Activated CD8-positive, alpha-beta T cell treated with anti-CD3 and anti-CD28 coated beads for 36 hours (primary cell): ENCODE measurements around the gene IKZF3. TPM values are rescaled to one million over a fixed set of nuclear protein-coding genes. Genes with fewer than 3 reads are reported as not detected.
"Not testable (repeated sequence)": the region's sequence is repeated elsewhere in the genome, so short reads cannot be mapped to it uniquely, and the experiment has no call there.

Experiments used
- ATAC-seq: fragments of 200-7000 bp; cut with Tn5 transposase; one replicate; pipeline ENCODE4 v1.10.0; 2021; ENCODE audit warnings: mild to moderate bottlenecking, moderate library complexity
- CTCF ChIA-PET: fragments of 350-600 bp; sonication (Branson Sonifier 250); formaldehyde crosslinking; loops from one replicate; lab custom pipeline; 2021; ENCODE audit warnings: antibody characterized with exemption; lab: Charles Lee
- POLR2A ChIA-PET: fragments of 350-600 bp; sonication (Branson Sonifier 250); formaldehyde crosslinking; loops from one replicate; lab custom pipeline; 2021; ENCODE audit warnings: antibody characterized with exemption; lab: Charles Lee
- DNase-seq: peaks from one replicate; pipeline ENCODE4 v3.0.0-alpha.2; 2020
- H3K27ac Mint-ChIP-seq: one replicate; pipeline ENCODE4 v1.8.0; 2021; ENCODE audit warnings: mild to moderate bottlenecking, mixed read lengths
- H3K27me3 Mint-ChIP-seq: one replicate; pipeline ENCODE4 v1.8.0; 2021; ENCODE audit warnings: mixed read lengths
- H3K36me3 Mint-ChIP-seq: one replicate; pipeline ENCODE4 v1.8.0; 2021; ENCODE audit warnings: low read depth, mixed read lengths
- H3K4me1 Mint-ChIP-seq: one replicate; pipeline ENCODE4 v1.8.0; 2021; ENCODE audit warnings: low read depth, mixed read lengths
- H3K4me3 Mint-ChIP-seq: one replicate; pipeline ENCODE4 v1.8.0; 2021; ENCODE audit warnings: mild to moderate bottlenecking, moderate library complexity, mixed read lengths
- H3K9me3 Mint-ChIP-seq: one replicate; pipeline ENCODE4 v1.8.0; 2021; ENCODE audit warnings: mixed read lengths
- CTCF ChIP-seq: fragments of 200-600 bp; IDR thresholded peaks from one replicate; pipeline ENCODE4 v1.8.0; 2022; ENCODE audit warnings: antibody characterized with exemption, mild to moderate bottlenecking
- intact Hi-C: fragments of 100-400 bp; cut with micrococcal nuclease; formaldehyde crosslinking; loops from one replicate; pipeline ENCODE4 v1.10.0; 2022
- total RNA-seq, 2 experiments: library from RNA; stranded (reverse); gene quantifications; one replicate each; pipeline ENCODE4 v1.2.3, GENCODE V29; 2021

Gene IKZF3
- total RNA-seq, 2 experiments from 2014 or later: 52.1 to 52.2 TPM

GRCh38 chr17:39726617-39727016 is 137.5 kb downstream of the IKZF3 start:
- intact Hi-C loops: no loop called here

GRCh38 chr17:39725923-39726322 is 138.2 kb downstream of the IKZF3 start:
- H3K4me3 Mint-ChIP-seq, H3K27me3 Mint-ChIP-seq, DNase-seq, H3K27ac Mint-ChIP-seq, ATAC-seq, H3K9me3 Mint-ChIP-seq, intact Hi-C loops: not testable (repeated sequence)
- CTCF ChIA-PET: interaction anchor here (0.8 to 1.1 kb wide), 2 partner anchors 57 to 103 kb away, joined by 4 read pairs; partner anchors contain the start of gene PNMT
- POLR2A ChIA-PET: interaction anchor here (0.7 to 1.6 kb wide), 3 partner anchors 26 to 37 kb away, joined by 3 read pairs; no protein-coding TSS in a partner anchor
- Mint-ChIP-seq H3K36me3 (peaks cover 16% of the 10 kb centered on the region), H3K4me1 (peaks cover 17% of the 10 kb centered on the region)

More at GRCh38 chr17:39726617-39727016, 137.5 kb downstream of the IKZF3 start:
- Mint-ChIP-seq H3K9me3 (no peaks in the 10 kb centered on the region), H3K4me1 (peaks cover 17% of the 10 kb centered on the region), H3K4me3 (no peak overlapping the region), H3K27ac (no peak overlapping the region), H3K27me3 (no peaks in the 10 kb centered on the region), H3K36me3 (peaks cover 16% of the 10 kb centered on the region)
- ChIA-PET CTCF (no interaction called here), POLR2A (no interaction called here)
- TF ChIP-seq CTCF: no peak
- DNase-seq (no peak), ATAC-seq (no peak)

- no peaks in the 10 kb centered on the region for H3K27me3 Mint-ChIP-seq
- H3K4me1 Mint-ChIP-seq: peaks cover 14% of the 10 kb centered on the region
- H3K9me3 Mint-ChIP-seq: no peaks in the 10 kb centered on the region
- no peak overlapping the region for H3K27ac Mint-ChIP-seq
- ATAC-seq (no peak), DNase-seq (no peak)
- H3K36me3 Mint-ChIP-seq: peaks cover 16% of the 10 kb centered on the region
- no peak for TF ChIP-seq CTCF
- POLR2A ChIA-PET: interaction anchor here (0.9 to 1.6 kb wide), 2 partner anchors 27 to 36 kb away, joined by 3 read pairs; no protein-coding TSS in a partner anchor
- CTCF ChIA-PET: interaction anchor here (1.3 kb wide), 1 partner anchor 56 kb away, joined by 3 read pairs; the partner anchor contains the start of gene PNMT
- intact Hi-C loops: no loop called here
- H3K4me3 Mint-ChIP-seq: no peak overlapping the region
These were observed 139.4 kb downstream of the IKZF3 start for GRCh38 chr17:39724731-39725130.

GRCh38 chr17:39722965-39723848 is 140.9 kb downstream of the IKZF3 start:
- Mint-ChIP-seq H3K4me1 (peaks cover 2% of the 10 kb centered on the region), H3K27me3 (no peaks in the 10 kb centered on the region), H3K27ac (no peak overlapping the region), H3K36me3 (peaks cover 12% of the 10 kb centered on the region), H3K9me3 (no peaks in the 10 kb centered on the region), H3K4me3 (no peak overlapping the region)
- DNase-seq (peak; percentile 26), ATAC-seq (peak; percentile 69)
- intact Hi-C loops: no loop called here
- POLR2A ChIA-PET: interaction anchor here (0.6 kb wide), 1 partner anchor 33 kb away, joined by 4 read pairs; no protein-coding TSS in a partner anchor
- CTCF ChIA-PET: no interaction called here
- no peak for TF ChIP-seq CTCF

- no peak overlapping the region for H3K4me3 Mint-ChIP-seq
- CTCF ChIA-PET: no interaction called here
These were observed 142.0 kb downstream of the IKZF3 start for GRCh38 chr17:39722104-39722503.

More at GRCh38 chr17:39722104-39722503, 142.0 kb downstream of the IKZF3 start:
- no peak for TF ChIP-seq CTCF
- Mint-ChIP-seq H3K9me3 (no peaks in the 10 kb centered on the region), H3K27ac (no peak overlapping the region), H3K4me1 (peaks cover 2% of the 10 kb centered on the region), H3K36me3 (peaks cover 5% of the 10 kb centered on the region), H3K27me3 (no peaks in the 10 kb centered on the region)
- POLR2A ChIA-PET: interaction anchor here (0.6 kb wide), 1 partner anchor 34 kb away, joined by 4 read pairs; no protein-coding TSS in a partner anchor
- no peak for DNase-seq
- no peak for ATAC-seq
- intact Hi-C loops: no loop called here
